ENCODE data around the gene ASCC3. TPM values are rescaled to one million over a fixed set of nuclear protein-coding genes. Genes with fewer than 3 reads are reported as not detected.

ASCC3 gene
- total RNA-seq, 4 donors from 2014 or later, result 18.1 to 26.3 (median 22.5) TPM

DNA sequence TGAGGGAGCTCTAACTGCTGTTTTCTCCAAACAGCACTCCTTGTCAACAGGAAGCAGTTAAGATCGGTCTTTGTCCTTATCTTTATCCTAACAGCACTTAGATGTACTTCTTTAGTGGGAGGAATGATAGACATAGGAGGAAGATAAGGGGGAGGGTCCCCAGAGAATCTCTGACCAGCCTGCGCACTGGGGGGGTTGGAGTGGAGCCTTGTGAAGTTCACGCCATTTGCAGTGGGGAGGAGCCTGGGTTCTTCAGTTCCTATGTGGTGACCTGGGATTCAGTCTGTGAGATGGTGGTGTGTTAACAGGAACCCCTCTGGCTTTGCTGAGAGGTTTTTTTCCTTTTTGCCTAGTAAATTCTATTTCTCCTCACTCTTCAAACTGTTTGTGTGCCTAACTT lies 18.1 kb upstream of the ASCC3 start:
- no peak for TF ChIP-seq CTCF (IDR thresholded peaks at IDR 0.05; ENCODE audit: low read depth)

GRCh38 chr6:100897671-100898070 lies 16.5 kb upstream of the ASCC3 start:
- TF ChIP-seq CTCF (IDR thresholded peaks at IDR 0.05; ENCODE audit: low read depth), result no peak

- no peak for TF ChIP-seq CTCF (IDR thresholded peaks at IDR 0.05; ENCODE audit: low read depth)
These were observed 12.6 kb upstream of the ASCC3 start for GRCh38 chr6:100893743-100894142.

DNA sequence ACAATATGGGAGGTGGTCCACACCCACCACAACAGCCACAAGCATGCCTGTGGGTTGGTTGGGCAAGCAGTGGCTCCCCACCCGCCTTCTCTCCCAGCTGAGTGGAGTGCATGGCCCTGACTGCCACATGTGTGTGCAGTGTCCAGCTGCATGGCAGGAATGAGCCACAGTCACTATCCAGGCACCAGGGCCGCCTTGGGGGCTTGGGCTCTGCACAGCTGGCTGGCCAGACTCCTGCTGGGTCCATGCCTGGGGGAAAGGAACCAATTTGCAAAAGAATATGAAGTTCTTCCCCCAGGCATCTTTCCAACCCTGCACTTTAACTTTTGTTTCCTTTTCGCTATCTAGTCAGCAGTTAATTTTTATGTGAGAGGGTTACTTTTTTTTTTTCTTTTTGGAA lies 11.6 kb upstream of the ASCC3 start:
- TF ChIP-seq CTCF (IDR thresholded peaks at IDR 0.05; ENCODE audit: low read depth), result no peak

- no peak for TF ChIP-seq CTCF (IDR thresholded peaks at IDR 0.05; ENCODE audit: low read depth)
These were observed 11.0 kb upstream of the ASCC3 start for GRCh38 chr6:100892116-100892515.

- TF ChIP-seq CTCF (IDR thresholded peaks at IDR 0.05; ENCODE audit: low read depth), result no peak
These were observed 9.9 kb upstream of the ASCC3 start for GRCh38 chr6:100891079-100891478.

GRCh38 chr6:100889351-100889750 lies 8.2 kb upstream of the ASCC3 start:
- TF ChIP-seq CTCF (IDR thresholded peaks at IDR 0.05; ENCODE audit: low read depth), result no peak
